Measurements from ENCODE around the gene VASP.
"Not testable (repeated sequence)": the region's sequence is repeated elsewhere in the genome, so short reads cannot be mapped to it uniquely, and the experiment has no call there.

The VASP gene

DNA sequence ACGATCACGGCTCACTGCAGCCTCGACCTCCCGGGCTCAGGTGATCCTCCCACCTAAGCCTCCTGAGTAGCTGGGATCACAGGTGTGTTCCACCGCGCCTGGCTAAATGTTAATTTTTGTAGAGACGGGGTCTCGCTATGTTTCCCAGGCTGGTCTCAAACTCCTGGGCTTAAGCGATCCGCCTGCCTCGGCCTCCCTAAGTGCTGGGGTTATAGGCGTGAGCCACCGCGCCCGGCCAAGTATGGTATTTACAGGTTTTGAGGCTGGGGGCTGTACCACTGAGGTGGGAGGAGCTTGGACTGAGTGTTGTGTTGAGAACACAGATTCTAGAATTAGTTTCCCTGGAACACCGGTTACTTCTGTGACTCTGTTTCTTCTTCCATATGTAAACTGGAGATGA lies 9.5 kb upstream of the VASP start:
- no peak for DNase-seq

DNA sequence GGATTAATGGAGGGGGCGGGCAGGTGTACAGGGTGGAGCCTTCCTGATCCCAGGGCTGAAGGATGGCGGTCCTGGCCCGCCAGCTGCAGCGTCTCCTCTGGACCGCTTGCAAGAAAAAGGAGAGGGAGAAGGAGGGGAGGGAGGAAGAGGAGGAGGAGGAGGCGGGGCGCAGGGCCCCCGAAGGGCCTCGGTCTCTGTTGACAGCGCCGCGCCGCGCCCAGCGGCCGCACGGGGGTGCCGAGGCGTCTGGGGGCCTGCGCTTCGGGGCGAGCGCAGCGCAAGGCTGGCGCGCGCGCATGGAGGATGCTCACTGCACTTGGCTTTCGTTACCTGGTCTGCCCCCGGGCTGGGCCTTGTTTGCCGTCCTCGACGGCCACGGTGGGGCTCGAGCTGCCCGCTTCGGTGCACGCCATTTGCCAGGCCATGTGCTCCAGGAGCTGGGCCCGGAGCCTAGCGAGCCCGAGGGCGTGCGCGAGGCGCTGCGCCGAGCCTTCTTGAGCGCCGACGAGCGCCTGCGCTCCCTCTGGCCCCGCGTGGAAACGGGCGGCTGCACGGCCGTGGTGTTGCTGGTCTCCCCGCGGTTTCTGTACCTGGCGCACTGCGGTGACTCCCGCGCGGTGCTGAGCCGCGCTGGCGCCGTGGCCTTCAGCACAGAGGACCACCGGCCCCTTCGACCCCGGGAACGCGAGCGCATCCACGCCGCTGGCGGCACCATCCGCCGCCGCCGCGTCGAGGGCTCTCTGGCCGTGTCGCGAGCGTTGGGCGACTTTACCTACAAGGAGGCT lies 8.7 kb upstream of the VASP start, which contains the start of gene PPM1N:
PPM1N (plus strand) TSS at position 33 of the 785 bp plus-strand sequence; CDS start at position 63, 30 bp downstream.
- DNase-seq = no peak

DNA sequence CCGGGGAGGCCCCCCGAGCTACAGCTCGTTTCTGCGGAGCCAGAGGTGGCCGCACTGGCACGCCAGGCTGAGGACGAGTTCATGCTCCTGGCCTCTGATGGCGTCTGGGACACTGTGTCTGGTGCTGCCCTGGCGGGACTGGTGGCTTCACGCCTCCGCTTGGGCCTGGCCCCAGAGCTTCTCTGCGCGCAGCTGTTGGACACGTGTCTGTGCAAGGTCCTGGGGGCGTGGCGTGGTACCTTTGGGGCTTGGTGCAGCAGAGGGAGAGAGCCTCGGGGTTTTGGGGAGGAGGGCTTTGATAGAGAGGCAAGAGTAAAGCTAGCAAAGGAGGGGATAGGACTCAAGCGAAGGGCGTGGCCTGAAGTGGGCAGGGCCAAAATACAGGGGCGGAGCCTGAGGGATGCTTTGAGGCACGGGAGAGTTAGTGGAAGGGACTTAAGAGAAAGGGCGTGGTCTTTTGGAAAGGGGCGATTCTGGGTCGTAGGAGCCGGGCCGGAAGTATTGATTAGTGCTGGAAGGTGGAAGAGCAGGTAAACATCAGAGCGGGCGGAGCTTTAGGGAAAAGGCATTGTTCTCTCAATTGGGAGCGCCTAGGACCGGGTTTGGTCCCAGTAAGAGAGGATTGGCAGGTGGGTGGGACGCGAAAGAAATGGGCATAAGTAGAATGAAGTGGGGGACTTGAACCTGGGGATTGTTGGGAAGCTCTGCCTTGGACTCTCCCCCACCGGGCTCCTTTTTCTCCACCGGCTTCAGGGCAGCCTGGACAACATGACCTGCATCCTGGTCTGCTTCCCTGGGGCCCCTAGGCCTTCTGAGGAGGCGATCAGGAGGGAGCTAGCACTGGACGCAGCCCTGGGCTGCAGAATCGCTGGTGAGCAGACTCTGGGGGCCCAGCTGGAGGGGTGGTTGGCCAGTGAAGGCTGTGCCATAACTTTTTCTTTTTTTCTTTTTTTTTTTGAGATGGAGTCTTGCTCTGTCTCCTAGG lies 7.8 kb upstream of the VASP start:
- DNase-seq = no peak

DNA sequence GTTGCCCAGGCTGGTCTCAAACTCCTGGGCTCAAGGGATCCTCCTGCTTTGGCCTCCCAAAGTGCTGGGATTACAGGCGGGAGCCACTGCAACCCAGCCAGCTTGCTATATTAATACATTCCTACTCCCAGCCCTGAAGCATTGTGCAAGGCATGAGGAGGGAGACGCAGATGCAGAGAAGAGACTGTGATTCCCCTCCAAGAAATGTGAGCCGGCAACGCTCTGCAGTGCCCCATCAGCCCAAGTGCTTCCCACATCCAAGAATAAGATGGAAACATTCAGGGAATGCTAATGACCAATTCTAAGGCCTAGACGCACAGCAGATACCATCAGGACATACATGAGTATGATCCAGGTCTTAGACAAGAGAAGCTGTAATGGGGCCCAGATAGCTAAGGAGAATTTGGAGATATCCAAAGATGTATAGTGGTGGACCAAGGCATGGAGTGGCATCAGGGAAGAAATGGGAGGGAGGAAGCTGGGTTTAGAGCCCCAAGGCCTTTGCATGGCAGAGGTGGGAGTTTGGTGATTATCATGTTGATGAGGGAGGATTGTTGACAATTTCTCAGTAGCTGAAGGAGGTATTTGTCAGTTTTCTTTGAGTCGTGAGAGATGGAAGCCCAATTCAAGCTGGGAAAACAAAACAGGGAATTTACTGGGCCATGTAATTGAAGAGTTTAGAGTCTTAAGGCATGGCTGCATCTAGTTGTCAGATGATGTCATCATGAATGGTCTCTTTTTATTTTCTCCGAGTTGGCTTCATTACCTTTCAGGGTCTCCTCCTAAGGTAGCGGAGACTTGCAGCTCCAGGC lies 6.2 kb upstream of the VASP start:
- no peak for DNase-seq

DNA sequence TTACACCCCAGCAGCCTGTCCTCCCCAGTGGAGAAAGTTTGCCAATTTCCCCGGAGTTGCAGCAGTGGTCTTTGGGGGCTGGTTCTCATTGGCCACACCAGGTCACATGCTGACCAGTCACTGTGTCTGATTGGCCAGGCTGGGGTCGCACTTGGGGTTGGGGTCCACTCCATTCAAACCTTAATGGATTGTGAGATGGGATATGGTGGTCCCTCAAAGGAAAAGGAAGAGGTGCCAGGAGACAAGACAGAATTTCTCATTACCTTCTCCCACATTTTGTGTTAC lies 5.6 kb upstream of the VASP start:
- no peak for DNase-seq

DNA sequence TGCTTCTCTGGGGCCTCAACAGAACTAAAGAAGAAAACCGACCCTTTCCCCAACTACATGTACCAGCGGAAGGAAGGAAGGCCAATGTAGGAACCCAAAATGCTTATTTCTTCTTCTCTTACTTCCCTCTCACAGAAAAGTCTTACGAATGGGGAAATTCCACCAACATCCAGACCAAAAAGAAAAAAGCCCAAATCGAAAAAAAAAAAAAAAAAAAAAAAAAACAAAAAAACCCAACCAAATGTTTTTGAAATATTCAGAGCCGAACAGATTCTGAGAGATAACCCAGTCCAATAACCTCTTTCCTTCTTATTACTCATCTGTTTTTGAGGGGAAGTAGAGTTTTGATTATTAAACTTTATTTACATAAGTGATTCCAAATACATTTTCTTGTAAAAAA lies 5.2 kb upstream of the VASP start:
- no peak for DNase-seq

DNA sequence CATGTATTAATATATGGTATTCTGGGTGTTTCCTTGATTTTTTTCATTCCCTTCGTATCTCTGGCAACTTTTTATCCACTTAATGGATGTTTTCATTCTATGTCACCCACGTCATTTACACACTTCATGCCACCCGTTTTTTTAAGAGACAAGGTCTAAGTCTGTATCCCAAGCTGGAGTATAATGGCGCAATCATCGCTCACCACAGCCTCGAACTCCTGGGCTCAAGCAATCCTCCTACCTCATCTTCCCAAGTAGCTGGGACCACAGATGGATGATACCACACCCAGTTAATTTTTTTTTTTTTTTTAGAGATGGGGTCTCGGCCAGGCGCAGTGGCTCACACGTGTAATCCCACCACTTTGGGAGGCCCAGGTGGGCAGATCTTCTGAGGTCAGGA lies 3.4 kb upstream of the VASP start:
- no peak for DNase-seq

DNA sequence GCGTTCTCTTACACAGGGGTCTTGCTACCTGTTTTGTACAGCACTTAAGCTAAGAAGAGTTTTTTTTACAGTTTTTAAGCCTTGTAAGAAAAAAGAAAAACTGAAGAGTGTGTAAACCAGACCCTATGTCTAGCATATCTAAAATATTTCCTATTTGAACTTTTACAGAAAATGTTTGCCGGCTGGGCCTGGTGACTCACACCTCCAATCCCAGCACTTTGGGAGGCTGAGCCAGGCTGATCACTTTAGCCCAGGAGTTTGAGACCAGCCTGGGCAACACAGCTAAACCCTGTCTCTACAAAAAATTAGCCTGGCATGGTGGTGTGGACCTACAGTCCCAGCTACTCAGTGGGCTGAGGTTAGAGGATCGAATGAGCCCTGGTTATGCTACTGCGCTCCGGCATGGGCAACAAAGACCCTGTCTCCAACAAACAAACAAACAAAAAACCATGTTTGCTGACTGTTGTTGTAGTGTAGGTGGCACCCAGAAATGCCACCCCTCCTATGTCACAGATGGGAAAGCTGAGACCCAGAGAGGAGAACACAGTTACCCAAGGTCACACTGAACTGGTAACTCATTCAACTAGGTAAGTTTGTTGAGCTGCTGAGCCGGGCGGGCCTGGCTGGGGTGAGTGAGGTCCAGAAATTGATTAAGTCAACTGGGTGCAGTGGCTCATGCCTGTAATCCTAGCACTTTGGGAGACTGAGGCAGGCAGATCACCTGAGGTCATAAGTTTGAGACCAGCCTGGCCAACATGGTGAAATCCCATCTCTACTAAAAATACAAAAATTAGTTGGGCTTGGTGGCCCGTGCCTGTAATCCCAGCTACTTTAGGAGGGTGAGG lies 1.9 kb upstream of the VASP start:
- no peak for DNase-seq

DNA sequence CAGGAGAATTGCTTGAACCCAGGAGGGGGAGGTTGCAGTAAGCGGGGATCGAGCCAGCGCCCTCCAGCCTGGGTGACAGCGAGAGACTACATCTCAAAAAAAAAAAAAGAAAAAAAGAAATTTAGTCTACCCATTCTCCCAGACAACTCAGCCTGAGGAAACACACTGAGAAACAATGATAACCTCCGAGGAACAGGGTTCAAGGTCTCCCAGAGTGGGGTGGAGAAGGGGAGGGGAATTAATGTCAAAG lies 1.4 kb upstream of the VASP start:
- no peak for DNase-seq

DNA sequence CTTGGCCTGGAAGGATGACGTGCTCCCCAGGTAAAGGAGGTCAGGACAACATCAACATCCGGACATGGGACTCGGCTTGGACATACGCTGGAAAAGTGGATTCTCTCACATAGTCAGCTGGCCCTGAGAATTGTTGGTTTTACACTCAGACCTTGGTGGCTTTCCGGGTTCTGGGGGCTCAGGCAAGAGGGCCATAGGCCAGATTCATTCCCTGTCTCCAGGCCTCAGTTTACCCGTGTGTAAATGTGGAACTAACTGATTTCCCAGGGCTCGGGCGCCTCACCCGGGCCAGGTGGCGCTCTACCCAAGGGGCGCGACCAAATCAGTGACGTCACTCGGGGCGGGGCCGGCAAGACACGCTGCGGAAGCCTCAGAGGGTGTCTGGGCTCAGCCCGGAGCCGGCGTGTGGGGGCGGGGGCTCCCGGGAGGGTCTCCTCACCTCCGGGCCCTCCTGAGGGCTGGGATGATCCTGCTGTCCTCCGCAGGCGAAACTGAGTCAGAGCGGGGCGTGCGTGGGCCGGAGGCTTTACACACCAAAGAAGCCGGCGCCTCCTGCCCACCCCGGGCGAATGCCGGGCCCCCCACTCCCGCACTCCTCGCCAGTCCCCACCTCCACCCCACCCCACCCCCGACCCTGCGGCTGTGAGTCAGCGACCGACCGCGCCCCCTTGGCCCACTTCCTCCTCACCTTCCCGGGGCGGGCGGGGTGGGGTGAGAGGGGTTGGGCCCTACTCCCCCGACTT lies 862 bp upstream of the VASP start:
- peak in 1 of 2 experiments; percentile 54 for DNase-seq

DNA sequence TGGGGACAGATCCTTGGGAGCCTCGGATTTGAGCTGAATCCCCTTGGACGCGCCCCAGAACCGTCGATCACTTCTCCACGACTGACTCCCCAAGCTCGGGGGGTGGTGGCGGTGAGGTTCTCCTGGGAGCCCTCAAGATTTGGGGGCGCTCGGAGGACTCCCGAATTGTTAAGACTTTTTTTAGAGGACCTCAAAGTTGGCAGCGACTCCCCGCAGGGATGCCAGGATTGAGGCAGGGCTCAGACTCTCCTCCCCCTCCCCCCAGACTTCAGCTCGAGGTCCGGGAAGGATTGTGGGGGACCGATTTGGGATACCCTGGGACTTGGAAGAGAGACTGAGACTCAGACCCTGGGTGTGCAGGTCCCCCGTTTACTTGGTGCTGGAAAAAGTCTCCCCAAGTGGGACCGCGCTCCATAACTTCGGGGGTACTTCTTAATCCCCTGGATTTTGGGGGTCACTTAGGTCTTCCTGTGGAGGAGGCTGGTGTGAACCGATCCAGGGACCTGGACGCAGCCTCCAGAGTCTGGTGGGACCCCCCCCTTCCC lies 665 bp downstream of the VASP start:
- DNase-seq = no peak

DNA sequence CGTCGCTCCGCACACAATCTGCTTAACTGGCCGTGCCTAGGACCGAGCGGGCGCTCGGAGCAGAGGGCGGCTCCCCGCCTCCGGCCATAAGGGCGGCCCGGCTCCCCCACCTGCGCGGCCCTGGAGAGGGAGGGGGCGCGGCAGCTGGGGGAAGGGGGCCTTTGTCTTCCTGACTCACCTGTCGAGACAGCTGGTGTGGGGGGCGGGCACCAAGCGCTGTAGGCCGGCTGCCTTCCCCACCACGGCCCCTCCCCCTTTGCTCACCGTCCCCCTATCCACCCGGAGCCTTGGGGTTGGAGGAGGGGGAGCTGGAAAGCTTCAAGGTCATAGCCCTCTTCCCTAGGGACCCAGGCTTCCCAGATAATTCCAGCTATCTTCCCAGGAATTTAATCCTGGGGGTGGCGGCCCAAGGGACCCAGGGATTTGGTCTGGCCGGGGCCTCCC lies 1.2 kb downstream of the VASP start:
- no peak for DNase-seq

DNA sequence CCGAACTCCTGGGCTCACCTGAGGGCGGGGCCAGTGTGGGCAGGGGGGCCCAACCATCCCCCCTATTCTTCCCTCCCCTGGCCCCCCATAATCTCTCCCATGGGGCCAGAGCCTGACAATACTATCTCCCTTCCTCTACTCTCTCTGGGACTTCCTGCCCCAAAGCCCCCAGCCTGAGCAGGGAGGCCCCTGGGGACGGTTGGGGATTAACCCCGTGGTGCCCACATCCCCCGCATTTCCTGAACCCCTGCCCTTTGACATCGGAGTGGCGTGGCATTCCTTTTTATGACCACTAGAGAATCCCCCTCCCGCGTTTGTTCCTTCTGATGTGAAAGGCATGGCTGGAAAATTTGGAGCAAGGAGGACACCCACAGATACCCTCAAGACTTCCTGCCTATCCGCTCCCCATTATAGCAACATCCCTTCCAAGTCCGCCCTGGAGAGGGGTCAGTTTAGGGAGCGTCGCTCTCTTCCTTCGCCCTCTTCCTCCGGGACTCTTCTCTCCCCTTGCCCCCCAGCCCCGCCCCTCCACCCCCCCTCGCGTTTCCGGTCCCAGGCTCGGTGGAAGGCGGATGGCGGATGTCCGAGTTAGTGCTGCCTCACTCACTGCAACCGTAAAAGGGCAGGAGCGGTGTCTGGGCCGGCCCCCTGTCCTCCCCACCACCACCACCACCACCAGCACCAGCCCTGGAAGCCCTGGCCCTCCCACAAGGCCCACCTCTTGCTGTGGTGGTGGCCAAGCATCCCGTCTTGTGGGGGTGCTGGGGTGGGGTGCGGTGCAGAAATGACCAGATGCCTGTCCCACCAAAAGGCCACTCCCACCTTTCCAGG lies 1.8 kb downstream of the VASP start:
- DNase-seq = no peak

DNA sequence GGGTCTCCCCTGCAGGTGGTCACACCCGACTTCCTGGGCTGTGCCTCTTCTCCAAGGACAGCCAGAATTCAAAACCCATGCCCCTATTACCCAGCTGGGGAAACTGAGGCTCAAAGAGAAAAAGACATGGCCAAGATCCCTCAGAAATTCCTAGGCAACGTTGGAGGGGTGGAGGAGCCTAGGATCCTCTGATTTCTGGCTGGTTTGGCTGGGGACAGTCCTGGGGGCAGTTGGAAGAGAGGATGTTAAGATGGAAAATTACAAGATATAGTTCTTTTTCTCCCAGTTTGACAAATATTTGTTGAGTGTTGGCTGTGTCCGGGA lies 2.4 kb downstream of the VASP start:
- DNase-seq = no peak

DNA sequence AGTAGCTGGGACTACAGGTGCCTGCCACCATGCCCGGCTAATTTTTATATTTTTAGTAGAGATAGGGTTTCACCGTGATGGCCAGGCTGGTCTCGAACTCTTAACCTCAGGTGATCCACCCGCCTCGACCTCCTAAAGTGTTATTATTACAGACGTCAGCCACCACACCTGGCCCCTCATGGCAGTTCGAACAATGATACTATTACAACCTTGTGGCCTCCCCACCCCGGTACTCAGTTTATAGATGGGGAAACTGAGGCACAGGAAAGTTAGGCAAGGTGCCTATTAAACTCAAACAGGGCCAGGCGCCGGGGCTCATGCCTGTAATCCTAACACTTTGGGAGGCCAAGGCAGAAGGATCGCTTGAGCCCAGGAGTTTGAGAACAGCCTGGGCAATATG lies 3.1 kb downstream of the VASP start:
- not testable (repeated sequence) for DNase-seq

DNA sequence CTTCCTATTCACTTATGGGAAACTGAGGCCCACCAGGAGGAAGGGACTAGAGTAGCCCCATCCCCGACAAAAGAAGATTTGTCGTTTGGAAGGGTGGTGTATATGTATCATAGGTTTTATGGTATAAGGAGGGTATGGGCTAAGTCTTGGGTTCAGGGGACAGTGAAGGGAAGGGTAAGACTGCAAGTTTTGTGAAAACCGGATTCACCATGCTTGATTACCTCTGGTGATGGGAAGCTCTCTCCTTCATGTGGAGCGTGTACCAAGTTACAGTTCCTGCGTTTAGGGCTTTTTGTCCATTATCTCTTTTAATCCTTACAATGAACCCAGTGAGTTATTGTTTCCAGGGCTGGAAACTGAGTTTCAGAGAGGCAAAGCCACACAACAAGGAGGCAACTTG lies 3.8 kb downstream of the VASP start:
- DNase-seq = no peak

DNA sequence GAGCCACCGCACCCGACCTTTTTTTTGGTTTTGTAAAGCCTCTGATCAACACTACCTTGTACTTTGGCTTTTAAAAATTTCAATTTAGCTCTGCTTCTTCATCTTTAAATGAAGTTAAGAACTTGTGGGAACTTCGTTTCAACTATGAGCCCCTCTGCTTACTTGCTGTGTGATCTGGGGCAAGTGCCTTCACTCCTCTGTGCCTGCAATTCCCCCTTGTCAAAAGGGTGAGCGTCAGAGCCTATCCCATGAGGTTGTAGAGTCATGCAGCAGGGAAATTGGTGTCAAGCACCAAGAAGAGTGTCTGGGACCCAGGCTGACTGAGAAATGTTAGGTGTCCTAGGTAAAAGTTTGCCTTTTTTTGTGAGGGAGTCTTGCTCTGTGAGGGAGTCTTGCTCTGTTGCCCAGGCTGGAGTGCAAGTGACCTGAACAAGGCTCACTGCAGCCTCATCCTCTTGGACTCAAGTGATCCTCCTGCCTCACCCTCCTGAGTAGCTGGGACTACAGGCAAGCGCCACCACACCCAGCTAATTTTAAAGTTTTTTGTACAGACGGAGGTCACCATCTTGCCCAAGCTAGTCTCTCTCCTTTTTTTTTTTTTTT lies 5.7 kb downstream of the VASP start:
- no peak for DNase-seq

DNA sequence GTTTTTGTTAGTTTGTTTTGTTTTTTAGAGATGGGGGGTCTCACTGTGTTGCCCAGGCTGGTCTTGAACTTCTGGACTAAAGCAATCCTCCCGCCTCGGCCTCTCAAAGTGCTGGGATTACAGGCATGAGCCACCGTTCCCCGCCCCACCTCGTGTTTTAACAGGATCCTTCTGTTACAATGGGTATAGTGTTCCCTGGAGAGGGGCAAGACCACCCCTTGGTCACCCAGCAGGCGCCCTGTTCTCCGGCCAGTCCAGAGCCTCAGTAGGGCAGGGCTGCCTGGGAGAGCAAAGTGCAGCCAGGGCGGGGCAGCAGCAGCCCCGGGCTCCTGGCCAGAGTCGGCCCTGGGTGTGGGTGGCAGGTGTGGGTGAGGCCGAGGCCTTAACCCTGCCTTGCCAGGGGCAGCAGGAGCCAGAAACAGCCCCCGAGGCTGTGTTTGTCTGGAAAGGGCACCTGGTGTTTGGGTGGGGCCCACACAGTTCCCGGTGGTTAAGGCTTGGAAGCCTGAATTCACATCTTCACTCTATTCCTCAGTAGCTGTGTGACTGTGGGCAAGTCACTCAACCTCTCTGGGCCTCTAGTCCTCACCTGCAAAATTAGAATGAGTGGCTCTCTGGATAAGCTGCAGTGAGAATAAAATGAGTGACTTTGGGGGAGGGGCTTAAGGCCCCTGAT lies 7.2 kb downstream of the VASP start:
- DNase-seq = no peak

DNA sequence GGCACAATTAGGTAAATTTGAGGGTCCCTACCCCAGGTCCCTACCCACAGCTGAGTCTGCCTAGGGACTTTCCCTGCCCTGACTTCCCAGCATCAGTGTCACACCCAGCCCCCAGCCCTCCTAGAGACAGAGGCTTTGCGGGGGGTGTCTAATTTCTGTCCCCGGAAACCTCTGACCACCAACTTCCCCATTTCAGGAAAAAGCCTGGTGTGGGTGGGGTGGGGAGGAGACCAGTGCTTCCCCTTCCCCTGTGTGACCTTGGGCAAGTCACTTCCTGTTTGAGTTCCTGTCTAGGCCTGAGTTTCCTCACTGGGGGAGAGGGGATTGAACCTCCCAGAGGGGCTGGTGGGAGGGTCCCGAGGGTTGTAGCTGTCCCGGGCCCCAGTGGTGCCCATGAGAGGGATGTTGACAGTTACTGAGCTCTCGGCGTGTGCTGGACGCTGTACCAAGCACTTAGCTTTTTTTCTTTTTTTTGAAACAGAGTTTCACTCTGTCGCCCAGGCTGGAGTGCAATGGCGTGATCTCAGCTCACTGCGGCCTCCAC lies 7.9 kb downstream of the VASP start:
- no peak for DNase-seq

Data from cerebellar nuclear complex (tissue), 1 donor.